ENCODE measurements around the gene HCN3. TPM values are rescaled to one million over a fixed set of nuclear protein-coding genes. Genes with fewer than 3 reads are reported as not detected.
A peak's percentile ranks its signal among the peaks of the same experiment; 100 is the strongest.

HCN3 gene
- total and polyA plus RNA-seq, 2 of the 13 experiments (the other 11 are each of a cell fraction or from before 2014, with no cell fraction given), result 2.4 to 10.2 TPM

GRCh38 chr1:155308493-155309422 lies 31.5 kb downstream of the HCN3 start, which contains the start of gene FDPS (continued):
- TF ChIP-seq ZNF343 (CRISPR knock-in tag; IDR thresholded peaks at IDR 0.05) (0 out of 2 replicates have a peak, but pooled peaks have one; percentile 61), NR2C2 (CRISPR knock-in tag; IDR thresholded peaks at IDR 0.05; ENCODE audit: borderline replicate concordance) (peak; percentile 96), MED13 (CRISPR knock-in tag; IDR thresholded peaks at IDR 0.05) (no peak; the same call in 1 of the 2 replicates), ZNF317 (CRISPR knock-in tag; IDR thresholded peaks at IDR 0.05) (0 out of 2 replicates have a peak, but pooled peaks have one; percentile 26), BHLHE40 (IDR thresholded peaks at IDR 0.05; ENCODE audit: low read length) (peak; percentile 50; the same call in 1 of the 2 replicates), HMGXB4 (CRISPR knock-in tag; IDR thresholded peaks at IDR 0.05; ENCODE audit: borderline replicate concordance in 1 of 2, low read depth in 1 of 2) (peak; percentile 28 to 73; a peak in 3 of 4 replicates), RXRA (CRISPR knock-in tag; IDR thresholded peaks at IDR 0.05) (0 out of 2 replicates have a peak, but pooled peaks have one; percentile 31), PLSCR1 (CRISPR knock-in tag; IDR thresholded peaks at IDR 0.05; ENCODE audit: borderline replicate concordance) (no peak), CERS6 (CRISPR knock-in tag; IDR thresholded peaks at IDR 0.05) (no peak), ZNF264 (CRISPR knock-in tag; IDR thresholded peaks at IDR 0.05) (0 out of 2 replicates have a peak, but pooled peaks have one; percentile 29), HCFC1 (IDR thresholded peaks at IDR 0.05; ENCODE audit: low read depth, low read length) (peak; percentile 89), SPEN (CRISPR knock-in tag; IDR thresholded peaks at IDR 0.05; ENCODE audit: low read depth) (peak; percentile 88), ARNTL (CRISPR knock-in tag; IDR thresholded peaks at IDR 0.05) (peak; percentile 46; the same call in 1 of the 2 replicates), FOXA3 (CRISPR knock-in tag; IDR thresholded peaks at IDR 0.05) (0 out of 2 replicates have a peak, but pooled peaks have one; percentile 52), SKI (IDR thresholded peaks at IDR 0.05; ENCODE audit: partially characterized antibody) (peak; percentile 20), ZKSCAN8 (CRISPR knock-in tag; IDR thresholded peaks at IDR 0.05; ENCODE audit: borderline replicate concordance) (peak; percentile 27; the same call in 1 of the 2 replicates), SMAD3 (CRISPR knock-in tag; IDR thresholded peaks at IDR 0.05) (peak; percentile 37), TSC22D2 (CRISPR knock-in tag; IDR thresholded peaks at IDR 0.05; ENCODE audit: borderline replicate concordance) (0 out of 2 replicates have a peak, but pooled peaks have one; percentile 20), IRF2 (CRISPR knock-in tag; IDR thresholded peaks at IDR 0.05) (peak; percentile 88), YEATS4 (CRISPR knock-in tag; IDR thresholded peaks at IDR 0.05; ENCODE audit: borderline replicate concordance) (peak; percentile 55; the same call in 1 of the 2 replicates), SNAPC5 (CRISPR knock-in tag; IDR thresholded peaks at IDR 0.05; ENCODE audit: borderline replicate concordance) (0 out of 2 replicates have a peak, but pooled peaks have one; percentile 28), KDM5B (CRISPR knock-in tag; IDR thresholded peaks at IDR 0.05; ENCODE audit: borderline replicate concordance) (peak; percentile 16; the same call in 1 of the 2 replicates), ZNF280B (CRISPR knock-in tag; IDR thresholded peaks at IDR 0.05; ENCODE audit: borderline replicate concordance) (peak; percentile 12; the same call in 1 of the 2 replicates)
